Stimulated activated CD8-positive, alpha-beta memory T cell treated with anti-CD3 and anti-CD28 coated beads, Interleukin-15, amount 100 ng/mL, for 24 hours (primary cell): ENCODE data around the gene TNFAIP2.

ENCODE experiments used
- DNase-seq: peaks from one replicate; pipeline ENCODE4 v3.0.0-alpha.2; 2020; ENCODE audit warnings: low read depth

The TNFAIP2 gene

GRCh38 chr14:103134405-103134804 lies 11.1 kb downstream of the TNFAIP2 start:
- no peak for DNase-seq

GRCh38 chr14:103134919-103135318 lies 11.7 kb downstream of the TNFAIP2 start:
- DNase-seq = no peak

GRCh38 chr14:103135333-103136260 lies 12.3 kb downstream of the TNFAIP2 start:
- DNase-seq = no peak

- no peak for DNase-seq
Measured at GRCh38 chr14:103136388-103137271, 13.4 kb downstream of the TNFAIP2 start.

- DNase-seq = no peak
Measured at GRCh38 chr14:103137689-103138300, 14.5 kb downstream of the TNFAIP2 start.

- DNase-seq = no peak
Measured at GRCh38 chr14:103138301-103139131, 15.3 kb downstream of the TNFAIP2 start.

GRCh38 chr14:103139132-103140025 lies 16.1 kb downstream of the TNFAIP2 start:
- no peak for DNase-seq

- DNase-seq = no peak
Measured at GRCh38 chr14:103140316-103141109, 17.3 kb downstream of the TNFAIP2 start.

- no peak for DNase-seq
Measured at GRCh38 chr14:103141117-103141796, 18.0 kb downstream of the TNFAIP2 start.

- DNase-seq = no peak
Measured at GRCh38 chr14:103142026-103142425, 18.8 kb downstream of the TNFAIP2 start.

GRCh38 chr14:103142721-103143302 lies 19.6 kb downstream of the TNFAIP2 start:
- DNase-seq = no peak

GRCh38 chr14:103143506-103143905 lies 20.2 kb downstream of the TNFAIP2 start:
- DNase-seq = no peak

- DNase-seq = no peak
Measured at GRCh38 chr14:103144085-103144484, 20.8 kb downstream of the TNFAIP2 start.

GRCh38 chr14:103146141-103146709 lies 23.0 kb downstream of the TNFAIP2 start:
- no peak for DNase-seq

GRCh38 chr14:103149351-103150237 lies 26.3 kb downstream of the TNFAIP2 start:
- no peak for DNase-seq

GRCh38 chr14:103151270-103151945 lies 28.1 kb downstream of the TNFAIP2 start:
- no peak for DNase-seq

- DNase-seq = no peak
Measured at GRCh38 chr14:103155010-103155409, 31.7 kb downstream of the TNFAIP2 start.
